HG02973 (cell line): ENCODE results near the gene RBBP9.
"Not testable (repeated sequence)": the region's sequence is repeated elsewhere in the genome, so short reads cannot be mapped to it uniquely, and the experiment has no call there.

ENCODE experiments used
- ATAC-seq: cut with Tn5 transposase; IDR thresholded peaks from one replicate; pipeline ENCODE4 v1.9.1; 2021; ENCODE audit warnings: moderate library complexity; ENCODE audit not compliant: unreplicated experiment

The RBBP9 gene

DNA sequence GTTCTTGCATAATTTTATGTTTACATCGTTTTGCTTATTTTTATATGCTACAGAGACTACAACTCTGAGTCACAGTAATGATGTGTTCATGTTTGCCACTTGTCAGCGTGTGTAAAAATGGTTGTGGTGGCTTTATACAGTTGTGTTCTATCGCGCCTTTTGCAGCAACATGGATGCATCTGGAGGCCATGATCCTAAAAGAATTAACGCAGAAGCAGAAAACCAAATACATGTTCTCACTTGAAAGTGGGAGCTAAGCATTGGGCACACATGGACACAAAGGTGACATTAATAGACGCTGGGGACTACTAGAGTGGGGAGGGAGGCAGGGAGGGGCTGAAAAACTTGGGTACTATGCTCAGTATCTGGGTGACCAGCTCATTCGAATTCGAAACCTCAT lies 9.7 kb upstream of the RBBP9 start:
- ATAC-seq, result no peak

- ATAC-seq, result no peak
These were observed 7.5 kb upstream of the RBBP9 start for GRCh38 chr20:18504479-18505060.

DNA sequence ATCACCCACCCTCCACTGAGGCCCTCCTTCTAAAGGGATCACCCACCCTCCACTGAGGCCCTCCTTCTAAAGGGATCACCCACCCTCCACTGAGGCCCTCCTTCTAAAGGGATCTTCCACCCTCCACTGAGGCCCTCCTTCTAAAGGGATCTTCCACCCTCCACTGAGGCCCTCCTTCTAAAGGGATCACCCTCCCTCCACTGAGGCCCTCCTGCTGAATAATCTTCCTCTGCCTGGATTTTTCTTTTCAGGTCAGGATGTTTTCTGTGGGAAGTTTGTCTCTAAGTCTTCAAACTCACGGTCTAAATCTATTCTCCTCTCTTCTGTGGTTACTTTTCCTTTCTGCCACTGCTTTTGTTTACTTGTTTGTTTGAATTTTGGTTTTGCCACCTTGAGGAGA lies 4.6 kb upstream of the RBBP9 start:
- ATAC-seq, result not testable (repeated sequence)

GRCh38 chr20:18497603-18498002 lies 578 bp upstream of the RBBP9 start:
- ATAC-seq, result no peak

DNA sequence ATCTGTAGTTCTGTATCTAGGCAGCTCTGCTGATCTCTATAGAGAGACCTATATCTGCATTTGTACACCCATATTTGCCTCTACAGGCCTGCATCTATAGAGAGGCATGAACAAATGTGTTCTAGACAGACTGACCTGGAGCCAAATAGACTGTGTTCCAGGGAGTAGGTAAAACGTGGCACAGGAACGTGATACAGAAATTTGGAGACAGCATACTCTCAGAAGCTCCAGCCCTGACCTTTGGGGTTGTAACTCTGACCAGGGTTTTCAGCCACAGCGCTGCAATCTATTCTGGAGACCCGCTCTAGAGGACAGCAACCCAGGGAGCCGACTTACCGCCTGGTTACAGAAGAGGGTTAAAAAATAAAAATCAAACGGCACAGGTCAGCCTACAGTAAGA lies 983 bp downstream of the RBBP9 start:
- no peak for ATAC-seq

GRCh38 chr20:18488301-18488700 lies 8.7 kb downstream of the RBBP9 start:
- no peak for ATAC-seq

DNA sequence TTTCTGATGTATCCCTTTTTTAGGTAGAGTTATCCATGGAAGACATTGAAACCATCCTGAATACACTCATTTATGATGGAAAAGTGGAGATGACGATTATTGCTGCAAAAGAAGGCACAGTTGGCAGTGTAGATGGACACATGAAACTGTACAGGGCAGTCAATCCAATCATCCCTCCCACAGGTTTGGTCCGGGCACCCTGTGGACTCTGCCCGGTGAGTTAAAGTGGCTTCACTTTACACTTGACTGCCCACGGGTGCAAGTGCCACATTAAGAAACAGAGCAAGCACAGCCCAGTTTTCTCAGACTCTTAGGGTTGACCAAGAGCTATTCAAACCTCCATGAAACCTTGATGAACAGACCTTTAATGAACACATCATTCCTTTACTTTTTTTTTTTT lies 15.4 kb downstream of the RBBP9 start:
- no peak for ATAC-seq

- ATAC-seq, result no peak
These were observed 19.2 kb downstream of the RBBP9 start for GRCh38 chr20:18477821-18478220.

GRCh38 chr20:18477218-18477617 lies 19.8 kb downstream of the RBBP9 start:
- ATAC-seq, result no peak

- ATAC-seq, result peak; percentile 96
These were observed 29.9 kb downstream of the RBBP9 start, which contains the start of the genes DZANK1 and POLR3F for GRCh38 chr20:18466894-18467730. DZANK1 (minus strand) TSS chr20:18467030; CDS start chr20:18465358, 1,672 bp downstream. POLR3F (plus strand) TSS chr20:18467390; CDS start chr20:18467507, 117 bp downstream.

GRCh38 chr20:18466574-18466893 lies 30.5 kb downstream of the RBBP9 start:
- peak; percentile 6 for ATAC-seq

DNA sequence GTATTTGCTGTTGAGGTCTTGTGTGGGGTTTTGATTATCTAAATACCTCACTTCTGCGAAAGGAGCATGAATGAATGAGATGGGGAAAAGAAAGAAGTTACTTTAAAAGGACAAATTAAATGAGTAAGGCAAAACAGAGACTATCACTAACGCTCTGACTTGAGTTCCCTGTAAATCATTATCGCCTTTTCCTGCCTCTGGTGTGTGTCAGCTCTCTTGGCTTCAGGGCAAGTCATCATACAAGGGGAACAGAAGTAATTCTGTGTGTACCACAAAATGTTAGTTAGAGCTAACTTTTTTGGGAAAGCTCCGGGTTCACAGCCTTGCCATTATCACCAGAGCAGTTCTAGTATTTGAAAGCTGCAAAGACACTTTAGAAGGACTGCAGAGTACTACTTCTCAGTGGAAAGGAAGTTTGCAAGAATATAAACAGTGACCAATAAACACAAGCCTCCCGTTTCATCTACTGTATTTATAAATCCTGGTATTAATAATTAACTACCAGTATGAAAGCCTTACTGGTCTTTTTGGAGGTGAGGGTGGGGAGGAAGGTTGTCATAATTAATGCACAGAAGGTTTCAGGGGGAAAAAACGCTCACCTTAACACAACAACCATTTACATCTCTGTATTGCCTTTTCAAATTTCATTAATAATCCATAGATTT lies 31.4 kb downstream of the RBBP9 start:
- ATAC-seq, result no peak

DNA sequence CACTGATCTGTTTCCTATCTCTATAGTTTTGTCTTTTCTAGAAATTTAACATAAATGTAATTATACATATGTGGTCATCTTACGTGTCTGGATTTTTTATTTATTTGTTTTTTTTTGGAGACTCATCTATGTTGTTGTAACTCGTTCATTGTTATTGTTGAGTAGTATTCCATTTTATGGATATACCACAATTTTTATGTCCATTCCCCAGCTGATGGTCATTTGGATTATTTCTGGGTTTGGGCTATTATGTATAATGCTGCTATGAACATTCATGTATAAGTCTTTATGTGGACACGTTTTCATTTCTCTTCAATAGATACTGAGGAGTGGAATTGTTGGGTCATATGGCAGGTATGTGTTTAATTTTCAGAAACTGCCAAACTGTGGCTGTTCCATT lies 40.4 kb downstream of the RBBP9 start:
- ATAC-seq, result no peak

- no peak for ATAC-seq
These were observed 53.1 kb downstream of the RBBP9 start for GRCh38 chr20:18443886-18444285.

DNA sequence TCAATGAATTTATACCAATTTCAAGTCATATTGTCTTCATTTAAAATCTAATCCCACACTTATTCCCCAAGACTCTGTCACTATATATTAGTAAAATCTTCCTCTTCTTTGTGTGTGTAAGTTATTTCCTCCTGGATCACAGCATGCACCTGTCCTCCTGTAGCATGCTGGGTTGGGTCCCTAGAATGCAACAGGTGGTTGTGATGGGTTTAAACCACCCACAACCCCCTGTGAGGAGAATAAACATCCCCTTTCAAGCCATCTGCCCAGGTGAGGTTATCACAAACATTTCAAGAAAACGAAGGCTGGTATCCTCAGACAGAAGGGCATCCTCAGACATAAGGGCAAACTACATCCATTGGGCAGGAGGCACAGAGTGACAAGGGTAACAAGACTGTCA lies 56.6 kb downstream of the RBBP9 start:
- ATAC-seq, result no peak

DNA sequence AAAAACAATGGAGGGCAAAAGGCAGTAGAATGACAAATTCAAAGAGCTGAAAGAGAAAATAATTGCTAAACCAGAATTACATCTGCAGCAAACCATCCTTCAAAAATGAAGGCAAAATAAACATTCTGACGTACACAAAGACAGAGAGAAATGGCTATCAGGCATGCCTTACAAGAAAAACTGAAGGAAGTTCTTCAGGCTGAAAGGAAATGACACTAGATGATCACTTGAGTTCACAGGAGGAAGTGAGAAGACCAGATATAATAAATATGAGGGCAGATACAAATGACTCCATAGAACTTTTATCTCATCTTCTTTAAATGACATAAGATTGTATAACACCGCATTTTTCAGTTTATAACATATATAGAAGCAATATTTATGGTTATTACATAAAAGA lies 60.2 kb downstream of the RBBP9 start:
- ATAC-seq, result no peak
